HG02623 (cell line): ENCODE measurements around the gene OR5AK2.
"Not testable (repeated sequence)": the region's sequence is repeated elsewhere in the genome, so short reads cannot be mapped to it uniquely, and the experiment has no call there.

Experiments
- ATAC-seq: cut with Tn5 transposase; IDR thresholded peaks from one replicate; pipeline ENCODE4 v1.9.1; 2021; ENCODE audit warnings: moderate library complexity; ENCODE audit not compliant: unreplicated experiment

OR5AK2 gene

GRCh38 chr11:56988614-56989013 lies at the start of gene OR5AK2:
TSS of gene OR5AK2 (plus strand) at chr11:56988914. CDS start at chr11:56988914, 0 bp downstream.
- ATAC-seq = no peak

GRCh38 chr11:56945526-56945925 lies 43.2 kb upstream of the OR5AK2 start:
- not testable (repeated sequence) for ATAC-seq

GRCh38 chr11:56948991-56949515 lies 39.7 kb upstream of the OR5AK2 start:
- ATAC-seq = no peak

- no peak for ATAC-seq
These were observed 38.2 kb upstream of the OR5AK2 start for GRCh38 chr11:56950510-56950909.

GRCh38 chr11:56953907-56954306 lies 34.8 kb upstream of the OR5AK2 start:
- not testable (repeated sequence) for ATAC-seq

- ATAC-seq = no peak
These were observed 27.1 kb upstream of the OR5AK2 start for GRCh38 chr11:56961609-56962008.

GRCh38 chr11:56967726-56968125 lies 21.0 kb upstream of the OR5AK2 start:
- ATAC-seq = no peak

GRCh38 chr11:56968524-56968923 lies 20.2 kb upstream of the OR5AK2 start:
- ATAC-seq = no peak

GRCh38 chr11:56977314-56977713 lies 11.4 kb upstream of the OR5AK2 start:
- no peak for ATAC-seq

- ATAC-seq = no peak
These were observed 2.0 kb downstream of the OR5AK2 start for GRCh38 chr11:56990702-56991101.

- ATAC-seq = no peak
These were observed 5.8 kb downstream of the OR5AK2 start for GRCh38 chr11:56994532-56994931.

GRCh38 chr11:57001674-57002401 lies 13.1 kb downstream of the OR5AK2 start:
- ATAC-seq = no peak

GRCh38 chr11:57008373-57008772 lies 19.7 kb downstream of the OR5AK2 start:
- ATAC-seq = no peak

- ATAC-seq = no peak
These were observed 27.0 kb downstream of the OR5AK2 start for GRCh38 chr11:57015679-57016078.

GRCh38 chr11:57031556-57031955 lies 42.8 kb downstream of the OR5AK2 start:
- ATAC-seq = no peak
